GM18526 (cell line): ENCODE data around the gene GRIK2.

Source experiments
- POLR2A ChIP-seq: IDR thresholded peaks from 3 replicates; pipeline ENCODE4 v1.6.1; 2011; ENCODE audit not compliant: insufficient read length; ENCODE audit errors: extremely low read depth

The GRIK2 gene

GRCh38 chr6:101397199-101397598, 3.7 kb downstream of the GRIK2 start:
- no peak for TF ChIP-seq POLR2A

- no peak for TF ChIP-seq POLR2A
Measured at GRCh38 chr6:101398716-101399615, 5.5 kb downstream of the GRIK2 start.

- no peak for TF ChIP-seq POLR2A
Measured at GRCh38 chr6:101399616-101400162, 6.2 kb downstream of the GRIK2 start.

- no peak for TF ChIP-seq POLR2A
Measured at GRCh38 chr6:101400326-101401135, 7.0 kb downstream of the GRIK2 start.

- no peak for TF ChIP-seq POLR2A
Measured at GRCh38 chr6:101401171-101401570, 7.7 kb downstream of the GRIK2 start.

GRCh38 chr6:101401792-101402621, 8.5 kb downstream of the GRIK2 start:
- TF ChIP-seq POLR2A = no peak

- TF ChIP-seq POLR2A = no peak
Measured at GRCh38 chr6:101402622-101403031, 9.1 kb downstream of the GRIK2 start.

- no peak for TF ChIP-seq POLR2A
Measured at GRCh38 chr6:101403216-101403945, 9.9 kb downstream of the GRIK2 start.

- no peak for TF ChIP-seq POLR2A
Measured at GRCh38 chr6:101404775-101405174, 11.3 kb downstream of the GRIK2 start.

GRCh38 chr6:101413773-101414172, 20.3 kb downstream of the GRIK2 start:
- no peak for TF ChIP-seq POLR2A

GRCh38 chr6:101417900-101418299, 24.4 kb downstream of the GRIK2 start:
- no peak for TF ChIP-seq POLR2A

GRCh38 chr6:101422251-101422650, 28.7 kb downstream of the GRIK2 start:
- TF ChIP-seq POLR2A = no peak

- no peak for TF ChIP-seq POLR2A
Measured at GRCh38 chr6:101422811-101423210, 29.3 kb downstream of the GRIK2 start.

- no peak for TF ChIP-seq POLR2A
Measured at GRCh38 chr6:101429270-101429669, 35.8 kb downstream of the GRIK2 start.
